ENCODE data around the gene SYNJ2.

DNA sequence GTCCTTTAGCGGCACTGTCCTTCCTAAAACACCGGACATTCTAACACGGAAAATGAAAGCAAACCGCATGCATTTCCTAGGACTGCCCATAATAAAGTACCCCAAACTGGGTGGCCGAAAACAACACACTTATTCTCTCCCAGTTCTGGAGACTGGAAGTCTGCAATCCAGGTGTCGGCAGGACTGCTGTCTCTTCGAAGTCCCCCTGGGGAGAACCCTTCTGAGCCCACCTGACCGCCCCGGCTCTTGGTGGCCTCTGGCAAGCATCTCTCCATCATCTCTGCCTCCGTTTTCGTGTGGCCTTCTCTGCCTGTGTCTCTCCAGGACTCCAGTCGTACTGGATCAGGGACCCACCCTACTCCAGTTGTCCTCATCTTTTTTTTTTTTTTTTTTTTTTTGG, 55.4 kb downstream of the SYNJ2 start:
- TF ChIP-seq MAX (IDR thresholded peaks at IDR 0.05) (no peak), CTCF (IDR thresholded peaks at IDR 0.05) (no peak), RCOR1 (IDR thresholded peaks at IDR 0.05; ENCODE audit: low read depth, low read length) (no peak)
